Measurements from ENCODE around the gene SYT11.
A peak's percentile ranks its signal among the peaks of the same experiment; 100 is the strongest.
"Not testable (repeated sequence)": the region's sequence is repeated elsewhere in the genome, so short reads cannot be mapped to it uniquely, and the experiment has no call there.

The SYT11 gene

GRCh38 chr1:155859234-155859829, at the start of gene SYT11:
Gene SYT11 (plus strand): TSS chr1:155859567. CDS start chr1:155859762, 195 bp downstream.
- DNase-seq (ENCODE audit: low read depth, low spot score), result peak; percentile 85

GRCh38 chr1:155812878-155813277, 46.5 kb upstream of the SYT11 start:
- DNase-seq (ENCODE audit: low read depth, low spot score), result no peak

GRCh38 chr1:155813672-155814071, 45.7 kb upstream of the SYT11 start:
- DNase-seq (ENCODE audit: low read depth, low spot score), result no peak

GRCh38 chr1:155816351-155816750, 43.0 kb upstream of the SYT11 start:
- DNase-seq (ENCODE audit: low read depth, low spot score), result no peak

- DNase-seq (ENCODE audit: low read depth, low spot score), result no peak
Observed at GRCh38 chr1:155827450-155827849, 31.9 kb upstream of the SYT11 start.

- DNase-seq (ENCODE audit: low read depth, low spot score), result no peak
Observed at GRCh38 chr1:155831279-155831976, 27.9 kb upstream of the SYT11 start.

- no peak for DNase-seq (ENCODE audit: low read depth, low spot score)
Observed at GRCh38 chr1:155833665-155834295, 25.6 kb upstream of the SYT11 start.

GRCh38 chr1:155834296-155834926, 25.0 kb upstream of the SYT11 start:
- DNase-seq (ENCODE audit: low read depth, low spot score), result peak; percentile 83

GRCh38 chr1:155834927-155835399, 24.4 kb upstream of the SYT11 start:
- not testable (repeated sequence) for DNase-seq (ENCODE audit: low read depth, low spot score)

GRCh38 chr1:155835548-155835947, 23.8 kb upstream of the SYT11 start:
- no peak for DNase-seq (ENCODE audit: low read depth, low spot score)

GRCh38 chr1:155840386-155840785, 19.0 kb upstream of the SYT11 start:
- no peak for DNase-seq (ENCODE audit: low read depth, low spot score)

- DNase-seq (ENCODE audit: low read depth, low spot score), result no peak
Observed at GRCh38 chr1:155844860-155845421, 14.4 kb upstream of the SYT11 start.

GRCh38 chr1:155847823-155848529, 11.4 kb upstream of the SYT11 start:
- DNase-seq (ENCODE audit: low read depth, low spot score), result no peak

GRCh38 chr1:155850345-155850744, 9.0 kb upstream of the SYT11 start:
- no peak for DNase-seq (ENCODE audit: low read depth, low spot score)

GRCh38 chr1:155856257-155856974, 3.0 kb upstream of the SYT11 start:
- DNase-seq (ENCODE audit: low read depth, low spot score), result no peak

GRCh38 chr1:155856975-155857930, 2.1 kb upstream of the SYT11 start, which contains the start of gene GON4L:
Gene GON4L (minus strand): TSS chr1:155857214. CDS start chr1:155853780, 3,434 bp downstream.
- peak; percentile 78 for DNase-seq (ENCODE audit: low read depth, low spot score)

GRCh38 chr1:155858800-155859233, 550 bp upstream of the SYT11 start:
- no peak for DNase-seq (ENCODE audit: low read depth, low spot score)

GRCh38 chr1:155859881-155860871, 809 bp downstream of the SYT11 start:
- DNase-seq (ENCODE audit: low read depth, low spot score), result peak; percentile 51
